ENCODE data around the gene TBC1D14. TPM values are rescaled to one million over a fixed set of nuclear protein-coding genes. Genes with fewer than 3 reads are reported as not detected.

The TBC1D14 gene
- total RNA-seq, 1 donor from 2014 or later, result 103 TPM

DNA sequence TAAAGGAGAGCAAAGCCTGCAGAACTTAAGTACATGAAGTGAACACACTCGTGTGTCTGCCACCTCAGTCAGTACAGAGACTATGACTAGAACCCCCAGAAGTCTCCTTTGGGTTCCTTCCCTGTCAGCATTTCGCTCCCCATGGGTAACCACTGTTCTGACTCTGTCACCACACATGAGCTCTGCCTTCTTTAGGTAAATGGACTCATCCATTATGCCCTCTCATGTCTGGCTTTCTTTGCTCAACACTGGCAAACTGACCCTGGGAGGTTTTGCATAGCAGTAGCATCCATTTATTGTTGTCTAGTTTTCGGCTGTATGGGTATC lies 38.5 kb downstream of the TBC1D14 start:
- DNase-seq (ENCODE audit: low read depth) (no peak), FAIRE-seq (peak; percentile 81)
- TF ChIP-seq, protein P1, sequence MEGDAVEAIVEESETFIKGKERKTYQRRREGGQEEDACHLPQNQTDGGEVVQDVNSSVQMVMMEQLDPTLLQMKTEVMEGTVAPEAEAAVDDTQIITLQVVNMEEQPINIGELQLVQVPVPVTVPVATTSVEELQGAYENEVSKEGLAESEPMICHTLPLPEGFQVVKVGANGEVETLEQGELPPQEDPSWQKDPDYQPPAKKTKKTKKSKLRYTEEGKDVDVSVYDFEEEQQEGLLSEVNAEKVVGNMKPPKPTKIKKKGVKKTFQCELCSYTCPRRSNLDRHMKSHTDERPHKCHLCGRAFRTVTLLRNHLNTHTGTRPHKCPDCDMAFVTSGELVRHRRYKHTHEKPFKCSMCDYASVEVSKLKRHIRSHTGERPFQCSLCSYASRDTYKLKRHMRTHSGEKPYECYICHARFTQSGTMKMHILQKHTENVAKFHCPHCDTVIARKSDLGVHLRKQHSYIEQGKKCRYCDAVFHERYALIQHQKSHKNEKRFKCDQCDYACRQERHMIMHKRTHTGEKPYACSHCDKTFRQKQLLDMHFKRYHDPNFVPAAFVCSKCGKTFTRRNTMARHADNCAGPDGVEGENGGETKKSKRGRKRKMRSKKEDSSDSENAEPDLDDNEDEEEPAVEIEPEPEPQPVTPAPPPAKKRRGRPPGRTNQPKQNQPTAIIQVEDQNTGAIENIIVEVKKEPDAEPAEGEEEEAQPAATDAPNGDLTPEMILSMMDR (IDR thresholded peaks at IDR 0.05; ENCODE audit: insufficient read depth, low read length, severe bottlenecking), result no peak
- H3K36me3 ChIP-seq (ENCODE audit: control insufficient read depth, insufficient read depth, low read length), result peaks cover 1% of the 10 kb centered on the region
- H3K4me3 ChIP-seq (ENCODE audit: low read depth, low read length), result no peak overlapping the region
- H3K27me3 ChIP-seq (ENCODE audit: control insufficient read depth, insufficient read depth, low read length), result no peaks in the 10 kb centered on the region

DNA sequence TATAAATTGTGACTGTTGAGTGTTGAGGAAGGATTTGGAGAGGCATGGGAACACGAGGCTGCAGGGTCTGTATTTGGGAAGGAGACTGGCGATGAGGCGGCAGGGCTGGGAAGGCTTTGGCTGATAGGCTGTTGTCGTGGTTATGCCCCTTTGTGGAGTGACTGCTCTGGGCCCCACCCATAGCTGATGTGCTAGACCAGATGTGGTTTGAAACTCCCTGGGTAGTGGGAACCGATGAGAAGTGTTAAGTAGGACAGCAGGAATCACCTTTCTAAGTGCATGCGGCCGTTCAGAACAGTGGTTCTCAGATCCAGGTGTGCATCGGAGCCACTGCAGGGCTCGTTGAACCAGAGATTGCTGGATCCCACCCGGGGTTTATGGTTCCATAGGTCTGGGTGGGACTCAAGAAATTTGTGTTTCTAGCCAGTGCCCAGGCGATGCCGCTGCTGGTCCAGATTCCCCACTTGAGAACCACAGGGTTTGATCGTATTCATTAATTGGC lies 42.3 kb downstream of the TBC1D14 start:
- H3K36me3 ChIP-seq (ENCODE audit: control insufficient read depth, insufficient read depth, low read length), result no peaks in the 10 kb centered on the region
- no peak overlapping the region for H3K4me3 ChIP-seq (ENCODE audit: low read depth, low read length)
- FAIRE-seq (no peak), DNase-seq (ENCODE audit: low read depth) (no peak)
- TF ChIP-seq, protein P1 (IDR thresholded peaks at IDR 0.05; ENCODE audit: insufficient read depth, low read length, severe bottlenecking), result no peak
- H3K27me3 ChIP-seq (ENCODE audit: control insufficient read depth, insufficient read depth, low read length), result no peaks in the 10 kb centered on the region

DNA sequence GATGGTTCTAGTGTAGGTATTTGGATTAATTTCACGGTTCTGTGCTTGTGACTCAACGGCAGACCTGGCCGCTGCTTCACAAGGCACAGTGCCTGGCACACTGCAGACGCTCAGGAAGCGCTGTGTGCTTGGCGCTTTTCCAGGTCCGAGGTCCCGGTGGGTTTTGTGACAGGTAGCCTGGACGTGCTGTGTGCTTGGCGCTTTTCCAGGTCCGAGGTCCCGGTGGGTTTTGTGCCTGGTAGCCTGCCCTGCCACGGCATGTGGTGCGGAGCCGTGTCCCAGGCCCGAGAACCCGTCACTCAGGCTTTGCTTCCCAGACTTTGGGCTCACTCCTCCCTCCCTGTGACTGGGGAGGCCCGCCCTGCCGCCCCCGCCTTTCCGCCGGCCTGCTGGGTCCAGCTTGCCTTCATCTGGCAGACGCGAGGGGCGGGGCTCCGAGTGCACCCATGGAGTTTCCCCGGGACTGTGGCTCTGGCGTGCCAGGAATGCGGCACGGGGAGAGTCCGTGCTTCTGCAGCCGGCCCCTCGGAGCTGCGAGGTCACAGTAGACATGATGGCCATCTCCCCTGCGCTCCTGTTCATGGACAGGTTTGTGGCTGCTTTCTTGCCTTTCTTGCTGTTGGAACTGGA lies 44.2 kb downstream of the TBC1D14 start:
- Histone ChIP-seq H3K27me3 (ENCODE audit: control insufficient read depth, insufficient read depth, low read length) (no peaks in the 10 kb centered on the region), H3K36me3 (ENCODE audit: control insufficient read depth, insufficient read depth, low read length) (no peaks in the 10 kb centered on the region), H3K4me3 (ENCODE audit: low read depth, low read length) (no peak overlapping the region)
- DNase-seq (ENCODE audit: low read depth), result peak; percentile 68
- TF ChIP-seq, protein P1 (IDR thresholded peaks at IDR 0.05; ENCODE audit: insufficient read depth, low read length, severe bottlenecking), result no peak
- no peak for FAIRE-seq

DNA sequence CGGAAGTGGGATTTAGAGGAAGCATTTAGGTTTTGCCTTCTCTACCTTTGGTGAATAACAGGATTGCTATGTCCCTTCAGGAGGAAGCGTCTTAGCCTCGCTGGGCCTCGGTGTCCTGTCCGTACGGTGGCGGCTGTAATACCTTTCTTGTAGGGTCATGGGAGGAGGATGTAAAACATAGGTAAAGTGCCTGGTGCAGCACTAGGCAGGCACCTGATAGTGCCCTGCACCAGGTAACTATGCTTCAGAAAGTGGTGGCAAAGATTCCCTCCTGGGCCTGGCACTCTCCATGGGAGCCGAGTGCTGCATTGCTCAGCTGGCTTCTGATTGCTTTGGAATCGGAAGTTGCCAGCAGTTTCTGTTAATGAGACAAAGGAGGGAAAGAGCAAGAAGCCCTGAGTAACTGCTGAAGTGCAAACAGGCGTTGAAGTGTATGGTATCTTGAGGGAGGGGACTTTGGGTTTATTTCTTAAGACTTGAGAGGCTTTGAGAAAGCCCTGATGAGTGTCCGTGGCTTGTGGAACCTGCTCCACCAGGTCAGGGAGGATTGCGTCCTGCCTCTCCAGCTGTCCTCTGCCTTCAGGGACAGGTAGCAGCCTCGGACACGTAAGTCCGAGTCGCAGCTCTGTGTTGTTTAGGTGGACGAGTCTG lies 45.8 kb downstream of the TBC1D14 start:
- TF ChIP-seq, protein P1 (IDR thresholded peaks at IDR 0.05; ENCODE audit: insufficient read depth, low read length, severe bottlenecking), result no peak
- Histone ChIP-seq H3K27me3 (ENCODE audit: control insufficient read depth, insufficient read depth, low read length) (no peaks in the 10 kb centered on the region), H3K36me3 (ENCODE audit: control insufficient read depth, insufficient read depth, low read length) (no peaks in the 10 kb centered on the region), H3K4me3 (ENCODE audit: low read depth, low read length) (no peak overlapping the region)
- FAIRE-seq, result peak; percentile 96
- DNase-seq (ENCODE audit: low read depth), result peak; percentile 92

DNA sequence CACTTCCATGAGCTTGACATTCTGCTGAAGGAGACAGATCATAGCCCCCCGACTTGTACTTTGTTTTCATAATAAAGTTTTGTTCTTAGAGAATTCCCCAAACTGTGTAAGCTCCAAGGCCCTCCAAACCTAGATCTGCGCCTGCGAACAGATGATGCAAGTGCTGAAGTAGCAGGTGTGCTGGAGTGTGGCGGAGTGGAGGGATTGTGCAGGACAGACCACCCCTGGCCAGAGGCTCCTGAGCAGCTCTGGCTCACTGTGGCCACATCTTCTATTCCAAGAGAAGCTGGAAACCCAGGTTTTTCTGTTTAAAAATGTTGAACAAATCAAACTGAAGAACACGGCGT lies 46.4 kb downstream of the TBC1D14 start:
- H3K36me3 ChIP-seq (ENCODE audit: control insufficient read depth, insufficient read depth, low read length), result no peaks in the 10 kb centered on the region
- DNase-seq (ENCODE audit: low read depth), result no peak
- FAIRE-seq, result no peak
- TF ChIP-seq, protein P1 (IDR thresholded peaks at IDR 0.05; ENCODE audit: insufficient read depth, low read length, severe bottlenecking), result no peak
- H3K27me3 ChIP-seq (ENCODE audit: control insufficient read depth, insufficient read depth, low read length), result no peaks in the 10 kb centered on the region
- no peak overlapping the region for H3K4me3 ChIP-seq (ENCODE audit: low read depth, low read length)
